HG02759 (cell line): ENCODE measurements around the gene CYP11A1.
A peak's percentile ranks its signal among the peaks of the same experiment; 100 is the strongest.

Source experiments
- ATAC-seq: cut with Tn5 transposase; IDR thresholded peaks from one replicate; pipeline ENCODE4 v1.9.1; 2021; ENCODE audit warnings: mild to moderate bottlenecking, moderate library complexity; ENCODE audit not compliant: unreplicated experiment

The CYP11A1 gene

DNA sequence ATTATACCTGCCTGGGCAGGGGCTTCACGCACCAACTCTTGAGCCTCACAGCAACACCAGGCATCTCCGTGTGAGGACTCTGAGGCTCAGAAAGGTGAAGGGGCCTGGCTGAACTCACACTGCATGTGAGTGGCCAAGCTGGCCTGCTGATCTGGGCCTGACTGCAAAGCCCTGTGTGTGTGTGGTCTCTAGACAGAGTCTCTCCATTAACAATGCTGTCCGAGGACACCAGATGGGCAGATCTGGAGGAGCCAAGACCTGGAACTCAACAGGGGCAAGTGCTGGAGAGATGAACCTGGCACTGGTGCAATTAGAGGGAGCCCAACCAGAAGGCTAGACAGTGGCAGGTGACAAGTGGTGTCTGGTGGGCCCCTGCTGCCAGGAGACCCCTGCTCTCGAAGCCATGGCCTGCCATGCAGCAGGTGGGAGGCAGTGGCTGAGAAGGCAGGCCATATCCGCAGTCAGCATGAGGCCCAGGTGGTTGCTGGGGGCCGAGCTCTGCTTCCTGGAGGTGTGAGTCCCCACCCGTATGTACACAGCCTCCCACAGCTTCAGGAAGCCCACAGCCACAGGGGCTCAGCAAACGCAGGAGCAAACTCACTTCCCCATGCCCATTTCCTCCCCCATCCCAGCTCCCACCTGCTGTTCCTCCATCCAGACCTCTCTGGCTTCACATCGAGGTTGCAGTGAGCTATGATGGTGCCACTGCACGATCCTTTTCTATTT is 39.0 kb downstream of the CYP11A1 start:
- no peak for ATAC-seq

DNA sequence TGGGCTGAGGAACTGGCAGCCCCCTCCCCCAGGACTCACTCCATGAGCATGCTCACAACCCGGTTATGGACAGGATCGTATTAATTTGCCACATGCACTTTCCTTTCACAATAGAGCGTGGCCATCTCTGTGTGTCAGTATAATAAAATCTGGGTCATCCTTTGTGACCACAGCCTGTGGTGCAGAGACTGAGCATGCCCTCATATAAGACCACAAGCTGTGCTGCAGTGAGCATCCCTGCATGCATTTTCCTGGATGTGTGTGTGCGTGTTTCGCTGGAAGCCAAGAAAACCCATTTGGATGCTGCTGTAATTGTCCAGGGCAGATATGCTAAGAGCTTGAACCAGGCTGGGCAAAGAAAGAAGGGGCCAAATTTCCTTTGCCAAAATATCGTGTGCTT is 39.7 kb downstream of the CYP11A1 start:
- ATAC-seq = no peak

DNA sequence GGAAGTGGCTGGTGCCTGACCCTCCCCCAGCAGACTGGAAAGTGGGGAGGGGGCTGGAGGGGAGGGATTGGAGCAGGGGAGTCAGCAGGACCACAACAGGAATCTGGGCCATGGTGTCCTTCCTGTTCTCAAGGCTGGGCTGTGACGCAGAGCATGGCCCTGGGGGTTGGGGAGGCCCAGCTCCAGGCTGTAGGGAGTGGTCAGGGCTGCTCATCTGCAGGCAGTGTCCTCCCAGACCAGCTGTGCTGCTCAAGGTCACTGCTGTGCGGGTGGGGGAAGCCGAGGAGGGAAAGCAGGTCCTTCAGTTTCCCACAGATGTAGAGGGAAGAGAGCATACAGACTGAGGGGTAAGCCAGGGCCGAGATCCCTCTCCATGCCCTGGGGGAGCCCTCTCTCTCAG is 40.7 kb downstream of the CYP11A1 start:
- no peak for ATAC-seq

DNA sequence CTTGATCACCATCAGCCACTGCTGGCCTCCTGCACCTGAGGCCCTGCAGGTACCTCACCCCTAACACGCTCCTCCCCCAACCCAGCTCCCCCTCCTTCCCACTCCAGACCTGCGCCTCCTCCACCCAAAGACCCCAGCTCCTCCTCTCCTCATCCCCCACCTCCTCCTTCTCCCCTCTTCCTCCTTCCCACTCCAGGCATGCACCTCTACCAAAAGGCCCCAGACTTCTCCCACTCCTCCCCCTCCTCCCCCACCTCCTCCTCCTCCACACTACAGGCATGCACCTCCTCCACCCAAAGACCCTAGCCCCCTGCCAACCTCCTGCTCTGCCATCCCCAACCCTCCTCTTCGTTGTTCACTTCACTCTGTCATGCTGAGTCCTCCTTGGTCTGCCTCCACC is 42.7 kb downstream of the CYP11A1 start:
- no peak for ATAC-seq

DNA sequence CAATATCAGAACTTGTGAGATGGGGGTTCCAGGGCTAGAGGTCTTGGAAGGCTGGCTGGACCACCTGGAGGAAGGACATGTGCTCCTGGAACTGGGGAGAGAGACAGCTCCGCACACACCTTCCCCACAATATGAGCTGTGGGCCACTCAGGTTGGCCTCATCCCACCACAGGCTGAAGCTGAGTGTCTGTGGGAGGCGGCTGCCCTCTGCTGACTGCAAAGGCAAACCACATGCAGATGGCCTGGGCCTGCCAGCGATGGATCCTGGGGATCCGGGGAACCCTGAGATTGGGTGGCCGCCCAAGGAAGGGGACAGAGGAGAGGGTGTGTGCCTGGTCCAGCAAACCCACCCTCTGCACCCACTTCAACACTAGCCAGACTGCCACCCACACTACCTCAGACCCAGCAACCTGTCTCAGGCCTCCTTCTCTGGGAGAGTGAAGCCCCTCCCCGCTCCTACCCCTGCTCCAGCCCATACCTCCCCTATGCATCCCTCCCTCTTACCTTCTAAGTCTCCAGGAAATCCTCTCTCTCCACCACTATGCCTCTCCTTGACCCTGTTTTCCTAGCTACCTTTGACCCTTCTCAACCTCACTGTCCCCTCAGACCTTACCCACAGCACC is 44.8 kb downstream of the CYP11A1 start:
- ATAC-seq = no peak

DNA sequence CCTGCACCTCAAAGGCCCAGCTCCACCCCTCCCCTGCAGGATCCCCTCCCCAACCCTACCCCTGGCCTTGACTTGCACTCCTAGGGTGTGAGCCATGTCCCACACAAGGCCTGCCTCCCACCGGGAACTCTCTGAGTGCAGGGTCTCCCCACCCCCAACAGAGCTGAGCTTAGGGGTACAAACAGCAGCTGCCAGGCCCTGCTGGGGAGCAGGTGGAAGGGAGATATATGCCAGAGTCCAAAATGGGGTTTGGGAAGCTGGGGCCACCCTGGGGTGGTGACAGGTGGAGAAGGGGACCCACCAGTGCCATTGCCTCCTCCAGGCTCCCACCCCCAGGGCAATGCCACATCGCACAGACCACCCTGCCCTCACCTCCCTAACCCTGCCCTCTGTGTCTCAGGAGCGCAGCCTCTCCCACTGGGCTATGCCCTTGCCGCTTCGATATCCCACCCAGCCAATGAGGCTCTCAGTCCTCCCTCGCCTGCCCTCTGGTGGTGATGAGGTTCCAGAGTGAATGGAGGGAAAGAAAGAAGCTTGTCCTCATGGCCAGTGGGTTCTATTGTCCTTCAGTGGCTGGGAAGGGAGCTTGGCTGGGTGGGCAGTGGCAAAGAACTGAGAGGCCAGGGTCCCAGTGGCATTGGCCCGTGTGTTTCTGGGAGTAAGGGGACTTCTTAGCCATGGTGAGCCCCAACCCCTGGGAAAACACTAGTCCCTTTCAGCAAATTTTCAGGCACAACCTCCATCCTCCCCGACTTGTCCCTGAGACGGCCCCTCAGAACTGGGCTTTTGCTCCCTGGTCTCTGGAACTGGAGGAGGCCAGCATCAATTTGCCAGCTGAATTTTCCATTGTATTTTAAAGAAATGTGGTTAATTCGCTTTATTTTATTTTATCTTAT is 46.8 kb downstream of the CYP11A1 start:
- ATAC-seq = no peak

DNA sequence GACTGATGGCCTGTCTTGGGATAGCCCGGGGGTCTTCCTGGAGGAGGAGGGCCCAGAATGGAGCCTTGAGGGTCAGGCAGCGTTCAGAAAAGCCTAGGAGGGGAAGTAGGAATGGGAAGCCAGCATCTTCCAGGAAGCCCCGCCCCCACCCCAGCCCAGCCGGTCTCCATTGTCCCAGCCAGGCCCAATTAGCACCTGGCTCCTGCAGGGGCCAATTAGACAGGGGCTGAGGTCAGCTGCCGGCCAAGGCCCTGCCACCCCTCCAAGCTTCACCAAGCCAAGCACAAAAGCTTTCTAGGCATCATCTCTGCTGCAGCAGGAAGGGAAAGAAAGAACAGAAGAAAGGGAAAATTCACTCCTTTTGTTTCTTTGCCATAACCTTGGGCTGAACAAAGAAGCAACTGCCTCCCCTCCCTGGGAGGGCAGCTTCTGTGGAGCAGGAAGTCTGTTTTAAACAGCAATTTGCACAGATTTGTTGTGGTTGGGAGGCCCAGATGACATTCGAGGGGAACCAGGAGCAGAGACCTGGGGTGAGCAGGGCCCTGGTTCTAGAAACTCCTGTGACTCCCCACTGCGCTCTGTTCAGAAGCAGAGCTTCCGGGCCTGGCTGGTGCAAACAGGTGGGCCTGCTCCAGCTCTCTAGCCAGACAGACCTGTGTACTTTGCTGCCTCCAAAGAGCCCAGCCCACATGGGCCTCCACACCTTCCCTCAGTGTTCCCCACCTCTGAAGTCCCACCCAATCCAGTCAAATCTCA is 47.7 kb downstream of the CYP11A1 start:
- no peak for ATAC-seq

DNA sequence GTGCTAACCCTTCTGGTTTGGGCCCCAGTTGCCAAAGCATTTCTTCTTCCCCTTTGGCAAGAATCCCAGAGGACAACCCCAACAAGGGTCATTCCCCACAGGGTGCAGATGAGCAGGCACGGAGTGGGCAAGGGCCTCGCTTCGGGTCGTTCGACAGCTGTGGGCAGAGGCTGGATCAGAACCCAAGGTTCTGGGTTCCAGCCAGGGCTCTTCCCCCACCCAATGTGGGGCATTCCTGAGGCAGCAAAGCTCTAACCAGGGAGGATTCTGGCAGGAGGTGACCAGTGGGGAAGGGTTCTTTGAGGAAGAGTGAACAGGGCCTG is 48.3 kb downstream of the CYP11A1 start:
- no peak for ATAC-seq

DNA sequence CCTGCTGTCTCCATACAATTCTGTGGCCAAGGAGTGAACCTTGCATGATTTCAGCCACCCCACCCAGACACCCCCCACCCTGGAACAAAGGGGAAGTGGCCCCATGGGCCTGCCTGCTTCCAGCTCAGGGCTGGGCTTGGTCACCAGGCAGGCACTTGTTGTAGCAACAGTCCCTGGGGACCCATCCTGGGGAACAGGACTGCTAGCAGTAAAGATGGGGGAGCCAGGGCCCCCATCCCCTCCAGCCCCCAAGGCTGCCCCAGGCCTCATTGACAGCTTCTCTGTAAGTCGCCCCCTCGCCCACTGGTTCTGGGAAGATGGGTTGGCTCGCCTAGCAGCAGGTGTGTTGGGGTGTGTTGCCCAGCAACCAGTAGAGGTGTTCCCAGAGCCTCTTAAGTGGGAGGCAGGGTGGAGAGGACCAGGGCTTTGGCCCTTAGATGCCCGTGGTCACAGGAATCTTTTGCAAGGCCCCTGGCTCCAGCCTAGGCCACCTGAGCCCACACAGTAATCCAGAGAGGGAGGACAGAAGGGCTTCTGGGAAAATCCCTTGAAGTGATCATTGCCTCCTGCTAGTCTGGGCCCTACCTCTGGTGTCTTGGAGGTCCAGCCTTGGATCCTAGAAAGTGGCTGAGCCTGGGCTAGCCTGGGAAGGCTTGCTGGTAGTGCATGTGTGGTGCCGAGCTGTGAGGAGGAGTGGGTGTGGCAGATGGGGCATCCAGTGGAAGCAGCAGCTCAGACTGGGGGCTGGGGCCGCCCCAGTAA is 48.9 kb downstream of the CYP11A1 start:
- no peak for ATAC-seq

DNA sequence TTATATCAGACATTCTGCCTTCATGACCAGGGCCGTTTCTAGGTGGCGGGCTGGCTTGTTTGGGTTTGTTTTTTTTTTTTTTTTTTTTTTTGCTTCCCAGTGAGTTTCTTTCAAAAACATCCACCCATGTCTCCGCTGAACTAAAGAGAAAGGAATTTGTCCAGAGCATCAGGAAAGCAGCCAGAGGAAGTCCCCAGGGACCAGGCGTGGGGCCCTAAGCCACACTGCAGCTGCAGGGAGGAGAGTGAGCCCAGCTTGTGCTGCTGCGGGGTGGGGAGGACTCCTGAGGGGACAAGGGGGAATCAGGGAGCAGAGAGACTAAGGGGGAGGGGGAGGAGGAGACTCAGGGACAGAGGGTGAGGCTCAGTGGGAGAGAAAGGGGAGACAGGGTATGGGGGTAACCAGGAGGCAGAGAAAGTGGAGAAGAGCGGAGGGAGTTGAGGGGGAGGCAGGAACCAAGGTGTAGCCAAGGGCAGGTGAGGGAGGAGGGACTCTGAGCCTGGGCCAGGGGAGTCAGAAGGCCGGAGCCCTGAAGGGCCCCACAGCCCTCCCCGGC is 49.5 kb downstream of the CYP11A1 start:
- no peak for ATAC-seq

DNA sequence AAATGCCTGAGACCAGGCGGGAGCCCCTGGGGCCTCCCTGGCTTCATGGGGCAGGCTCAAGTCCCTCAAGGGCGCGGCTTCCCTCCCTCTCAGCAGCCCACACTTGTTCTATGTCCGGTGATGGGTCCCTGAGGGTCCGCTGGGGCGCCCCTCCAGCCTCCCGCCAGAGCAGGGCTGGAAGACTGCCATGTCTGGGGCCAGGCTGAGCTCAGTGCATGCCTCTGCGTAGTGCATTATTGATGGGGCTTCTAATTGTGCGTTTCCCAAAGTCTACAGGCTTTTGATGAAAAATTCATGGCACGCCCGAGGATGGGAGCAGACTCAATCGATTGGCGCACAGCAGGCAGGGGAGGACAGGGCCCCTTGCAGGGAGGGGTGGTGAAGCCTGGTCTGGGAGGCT is 51.3 kb downstream of the CYP11A1 start:
- ATAC-seq = no peak

DNA sequence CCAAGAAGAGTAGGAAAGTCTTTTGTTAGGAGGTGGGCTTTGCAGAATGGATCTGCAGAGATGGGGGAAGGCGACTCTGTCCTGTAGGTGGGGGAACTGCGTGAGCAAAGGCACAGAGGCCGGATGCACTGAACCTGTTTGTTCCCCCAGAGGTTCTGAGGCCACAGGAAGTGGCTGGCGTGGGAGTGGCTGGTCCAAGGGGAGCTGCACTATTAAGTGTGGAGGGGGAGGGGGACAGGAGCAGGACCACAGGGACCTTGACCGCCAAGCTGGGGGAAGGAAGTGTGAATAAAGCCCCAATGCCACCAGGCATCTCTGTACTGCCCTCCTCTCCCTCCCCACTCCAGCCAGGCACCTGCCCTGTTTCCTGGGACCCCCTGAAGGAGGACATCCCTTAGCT is 51.8 kb downstream of the CYP11A1 start:
- ATAC-seq = peak; percentile 73

DNA sequence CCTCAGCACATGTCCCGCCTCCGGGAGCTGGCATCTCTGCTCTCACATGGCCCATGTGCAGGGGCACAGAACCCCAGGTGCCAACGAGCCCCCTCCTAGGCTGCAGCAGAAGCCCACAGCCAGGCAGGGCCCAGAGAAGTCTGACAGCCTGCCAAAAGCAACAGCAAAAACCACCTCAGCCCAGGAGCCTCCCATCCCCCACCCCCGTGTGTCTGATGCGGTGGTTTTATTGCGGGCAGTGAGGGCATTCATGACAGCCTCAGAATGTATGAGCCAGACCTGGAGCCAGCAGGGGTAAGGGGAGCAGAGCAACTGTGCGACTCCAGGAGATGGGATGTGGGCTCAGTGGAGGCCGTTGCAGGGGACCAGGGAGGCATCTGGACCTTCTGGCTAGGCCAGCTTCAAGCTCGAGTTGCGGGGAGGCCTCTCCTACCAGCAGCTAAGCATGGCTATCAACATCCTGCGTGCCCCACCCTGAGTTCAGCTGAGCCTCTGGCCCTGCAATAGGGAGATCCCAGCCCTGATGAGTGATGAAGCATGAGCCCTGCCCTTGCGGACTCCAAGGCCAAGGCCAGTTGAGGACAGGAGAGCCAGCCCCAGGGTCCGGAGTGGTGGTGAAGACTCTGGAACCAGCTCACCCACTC is 52.5 kb downstream of the CYP11A1 start:
- no peak for ATAC-seq

DNA sequence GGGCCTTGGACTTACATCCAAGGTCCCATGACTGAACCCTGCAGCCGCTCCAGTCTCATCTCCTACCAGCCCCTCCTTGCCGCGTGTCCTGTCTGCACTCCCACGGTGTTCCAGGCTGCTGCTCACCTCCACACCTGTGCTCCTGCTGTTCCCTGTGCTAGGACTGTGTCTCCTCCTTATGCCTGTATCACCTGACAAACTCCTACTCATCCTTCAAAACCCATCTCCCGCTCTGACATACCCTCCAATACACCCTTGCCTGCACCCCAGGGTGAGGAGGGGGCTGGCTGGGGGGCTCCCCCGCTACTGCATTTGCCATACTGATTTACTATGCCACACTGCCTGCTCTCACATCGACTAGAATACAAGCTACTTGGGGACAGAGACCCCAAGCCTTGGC is 53.6 kb downstream of the CYP11A1 start:
- no peak for ATAC-seq

DNA sequence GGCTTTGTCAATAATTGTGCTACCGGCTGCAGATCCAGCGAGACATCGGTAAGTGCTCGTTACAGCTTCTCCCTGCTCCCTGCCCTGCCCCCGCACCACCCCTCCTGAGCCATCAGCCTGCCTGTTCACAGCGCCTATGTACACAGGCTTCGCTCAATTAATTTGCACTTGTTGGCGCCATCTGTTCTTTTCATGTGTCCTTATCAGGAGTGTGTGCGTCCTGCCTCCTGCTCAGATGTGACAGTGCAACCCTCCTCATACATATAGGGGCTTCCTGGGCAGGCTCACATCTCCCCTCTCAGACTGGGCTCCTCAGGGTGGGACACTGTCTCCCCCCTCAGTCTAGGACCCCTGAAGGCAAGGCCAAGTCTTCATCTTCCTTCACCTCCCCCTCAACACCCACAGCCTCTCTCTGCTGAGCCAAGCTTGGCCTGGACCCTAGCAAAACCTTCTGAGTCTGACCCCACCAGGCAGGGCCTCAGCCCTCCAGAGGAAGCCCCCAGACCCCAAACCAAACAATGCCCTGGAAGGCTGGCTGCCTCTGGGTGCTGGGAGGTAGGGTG is 54.9 kb downstream of the CYP11A1 start:
- no peak for ATAC-seq

DNA sequence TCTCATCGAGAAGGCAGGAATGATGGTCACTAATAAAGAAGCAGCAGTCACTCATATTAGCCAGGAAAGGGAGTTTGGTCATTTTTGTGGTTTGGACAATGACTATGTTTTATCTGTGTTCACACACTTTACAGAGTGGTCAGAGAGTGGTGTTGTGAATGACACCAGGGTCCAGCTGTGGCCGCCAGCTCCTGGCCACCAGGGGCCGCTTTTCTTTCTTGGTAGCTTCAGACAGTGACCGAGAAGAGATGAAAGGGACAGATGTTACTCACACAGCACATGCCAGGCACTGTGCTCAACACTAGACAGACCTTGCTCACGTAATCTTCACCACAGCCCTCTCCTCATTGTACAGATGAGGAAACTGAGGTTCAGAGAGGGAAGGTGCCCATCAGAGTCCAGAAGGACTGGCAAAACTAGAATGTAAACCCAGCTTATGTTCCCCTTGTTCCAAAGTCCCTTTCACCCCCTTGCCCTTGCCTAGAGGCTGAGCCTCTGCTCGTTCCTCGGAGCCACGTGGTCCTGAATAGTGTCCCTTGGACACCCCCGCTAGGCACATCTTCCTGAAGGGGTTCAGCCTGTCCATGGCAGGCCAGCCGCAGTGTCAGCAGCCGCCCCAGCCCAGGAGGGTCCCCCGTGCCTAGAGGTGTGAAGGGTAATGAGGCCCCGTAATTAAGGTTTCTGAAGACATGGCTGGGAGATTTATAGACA is 55.6 kb downstream of the CYP11A1 start:
- ATAC-seq = no peak

DNA sequence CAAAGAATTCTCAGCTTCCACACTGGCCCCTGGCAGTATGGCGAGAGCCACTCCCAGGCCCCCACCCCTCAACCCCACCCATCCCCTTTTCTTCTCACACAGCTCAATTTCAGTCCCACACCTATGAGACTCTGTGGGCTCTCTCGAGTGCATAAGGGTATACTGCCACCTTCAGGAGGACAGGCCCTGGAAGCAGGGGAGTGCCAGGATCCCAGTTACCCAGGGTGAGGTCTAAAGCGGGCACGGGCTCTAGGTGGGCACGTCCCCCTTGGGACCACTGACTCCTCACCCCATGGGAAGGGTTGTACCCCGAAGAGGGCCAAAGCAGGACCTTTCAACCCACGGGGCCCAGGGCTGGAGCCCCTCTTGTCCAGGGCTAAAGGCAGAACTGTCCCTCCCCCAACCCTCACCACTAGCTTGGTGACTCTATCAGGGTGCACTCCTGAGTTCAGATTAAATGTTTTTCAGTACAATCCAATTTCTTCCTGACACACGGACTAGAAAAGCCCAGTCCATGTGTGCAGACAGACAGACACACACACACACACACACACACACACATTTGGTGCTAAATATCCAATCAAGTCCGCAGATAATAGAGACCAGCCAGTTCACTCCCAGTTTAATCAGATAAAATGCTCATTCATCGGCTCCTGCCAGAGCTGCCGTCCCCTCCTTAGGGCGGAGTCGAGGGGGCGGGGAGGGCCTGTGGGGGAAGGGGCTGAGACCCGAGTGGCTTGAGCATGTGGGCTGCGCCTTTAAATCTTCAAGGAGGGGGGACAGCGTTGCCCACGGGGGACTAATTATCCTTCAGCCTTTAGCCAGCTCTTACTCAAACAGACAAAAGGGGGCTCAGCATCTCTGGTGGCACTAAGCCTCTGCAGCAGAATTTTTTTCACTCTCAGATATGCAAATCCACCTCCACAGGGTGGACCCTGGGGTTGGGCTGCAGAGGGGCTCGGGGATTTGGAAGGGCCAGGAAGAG is 59.3 kb downstream of the CYP11A1 start:
- no peak for ATAC-seq

DNA sequence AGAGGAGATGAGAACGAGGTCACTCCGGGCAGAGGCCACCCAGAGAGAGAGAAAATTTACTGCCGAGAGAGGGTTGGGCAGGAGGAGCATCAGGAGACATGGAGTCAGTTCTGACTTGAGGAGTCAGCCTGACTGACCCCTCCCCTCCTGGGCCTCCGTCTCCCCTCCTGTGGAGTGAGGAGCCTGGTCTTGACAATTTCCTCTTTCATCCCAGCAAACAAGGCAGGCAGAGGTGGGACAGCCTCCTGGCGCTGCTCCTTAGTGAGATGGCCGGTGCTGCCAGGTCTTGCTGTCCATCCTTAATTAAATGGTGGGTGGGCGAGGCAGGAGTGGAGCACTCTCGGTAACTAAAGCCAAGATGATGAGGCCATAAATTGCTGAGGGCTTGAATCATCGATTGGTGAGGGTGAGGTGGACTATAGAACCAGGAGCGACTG is 60.6 kb downstream of the CYP11A1 start:
- ATAC-seq = no peak
